Measurements from ENCODE around the gene CNN2.

DNA sequence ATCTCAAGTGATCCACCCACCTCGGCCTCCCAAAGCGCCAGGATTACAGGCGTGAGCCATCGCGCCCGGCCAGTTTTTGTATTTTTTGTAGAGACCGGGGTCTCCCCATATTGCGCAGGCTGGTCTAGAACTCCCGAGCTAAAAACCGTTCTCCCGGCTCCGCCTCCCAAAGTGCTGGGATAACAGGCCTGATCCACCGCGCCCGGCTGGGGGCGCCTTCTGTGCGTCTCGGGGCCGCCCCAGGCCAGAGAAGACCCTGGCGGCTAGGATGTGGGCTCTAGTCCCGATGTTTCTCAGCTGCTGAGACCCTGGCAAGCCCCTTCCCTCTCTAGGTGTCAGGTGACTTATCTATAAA, 44.1 kb downstream of the CNN2 start:
- no peak for TF ChIP-seq POLR2A (IDR thresholded peaks at IDR 0.05)
- TF ChIP-seq, protein P1, sequence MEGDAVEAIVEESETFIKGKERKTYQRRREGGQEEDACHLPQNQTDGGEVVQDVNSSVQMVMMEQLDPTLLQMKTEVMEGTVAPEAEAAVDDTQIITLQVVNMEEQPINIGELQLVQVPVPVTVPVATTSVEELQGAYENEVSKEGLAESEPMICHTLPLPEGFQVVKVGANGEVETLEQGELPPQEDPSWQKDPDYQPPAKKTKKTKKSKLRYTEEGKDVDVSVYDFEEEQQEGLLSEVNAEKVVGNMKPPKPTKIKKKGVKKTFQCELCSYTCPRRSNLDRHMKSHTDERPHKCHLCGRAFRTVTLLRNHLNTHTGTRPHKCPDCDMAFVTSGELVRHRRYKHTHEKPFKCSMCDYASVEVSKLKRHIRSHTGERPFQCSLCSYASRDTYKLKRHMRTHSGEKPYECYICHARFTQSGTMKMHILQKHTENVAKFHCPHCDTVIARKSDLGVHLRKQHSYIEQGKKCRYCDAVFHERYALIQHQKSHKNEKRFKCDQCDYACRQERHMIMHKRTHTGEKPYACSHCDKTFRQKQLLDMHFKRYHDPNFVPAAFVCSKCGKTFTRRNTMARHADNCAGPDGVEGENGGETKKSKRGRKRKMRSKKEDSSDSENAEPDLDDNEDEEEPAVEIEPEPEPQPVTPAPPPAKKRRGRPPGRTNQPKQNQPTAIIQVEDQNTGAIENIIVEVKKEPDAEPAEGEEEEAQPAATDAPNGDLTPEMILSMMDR (IDR thresholded peaks at IDR 0.05), result no peak

All from thyroid gland (tissue), 4 donors.